ENCODE data around the gene ANKRD53. TPM values are rescaled to one million over a fixed set of nuclear protein-coding genes. Genes with fewer than 3 reads are reported as not detected.

The ANKRD53 gene
- total RNA-seq, 2 donors from 2014 or later = 4.7 to 10.2 TPM

DNA sequence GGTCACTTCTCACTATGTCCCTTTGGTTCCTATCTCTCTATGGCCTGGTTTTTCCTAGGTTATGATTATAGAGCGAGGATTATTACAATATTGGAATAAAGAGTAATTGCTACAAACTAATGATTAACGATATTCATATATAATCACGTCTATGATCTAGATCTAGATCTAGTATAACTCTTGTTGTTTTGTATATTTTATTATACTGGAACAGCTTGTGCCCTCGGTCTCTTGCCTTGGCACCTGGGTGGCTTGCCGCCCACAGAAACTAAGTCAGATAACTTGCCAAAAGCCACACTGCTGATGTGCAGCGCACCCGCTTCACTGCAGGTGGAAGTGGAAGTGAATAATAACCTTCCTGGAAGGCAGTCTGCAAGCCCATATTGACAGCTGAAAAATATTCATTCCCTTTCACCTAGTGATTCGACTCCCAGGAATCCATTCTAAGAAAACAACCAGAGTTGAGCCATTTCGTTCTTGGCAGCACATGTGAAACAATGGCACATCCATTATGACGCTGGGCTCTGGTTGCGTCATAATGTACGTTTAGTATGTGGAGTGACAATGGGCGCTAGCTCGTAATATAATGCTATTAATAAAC is 725 bp upstream of the ANKRD53 start:
- H3K4me1 ChIP-seq = peaks cover 26% of the 10 kb centered on the region
- H3K36me3 ChIP-seq (replicated peaks in 1 of 2; ENCODE audit: insufficient read depth in 1 of 2, low read depth in 2 of 2) = no peaks in the 10 kb centered on the region
- 22 to 23% methylated on average over 14 of the region's 14 CpGs for WGBS, 2 donors
- no peak overlapping the region for H3K4me3 ChIP-seq
- DNase-seq = peak in 3 of 4 donors; percentile 43 to 50 (median 45)
- TF ChIP-seq POLR2A (IDR thresholded peaks at IDR 0.05) (no peak), CTCF (IDR thresholded peaks at IDR 0.05) (no peak)
- peak overlapping the region; percentile 86 to 92 (median 90) for H3K27ac ChIP-seq
- intact Hi-C loops (cut with DNase I) = no loop called here
- peak; percentile 20 for ATAC-seq
- no peaks in the 10 kb centered on the region for H3K27me3 ChIP-seq
- no peaks in the 10 kb centered on the region for H3K9me3 ChIP-seq

DNA sequence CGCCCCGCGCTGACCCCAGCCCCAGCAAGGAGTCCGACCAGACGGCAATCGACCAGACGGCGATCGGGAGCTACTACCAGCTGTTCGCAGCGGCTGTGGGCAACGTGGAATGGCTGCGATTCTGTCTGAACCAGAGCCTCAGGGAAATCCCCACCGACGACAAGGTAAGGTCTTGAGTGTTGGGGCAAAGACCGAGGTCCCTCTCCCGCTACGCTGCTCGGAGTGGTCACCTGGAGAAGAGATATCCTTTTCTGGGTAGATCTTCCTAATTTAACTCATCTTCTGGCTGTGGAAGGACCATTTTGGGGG is 704 bp downstream of the ANKRD53 start:
- no peak for TF ChIP-seq CTCF (IDR thresholded peaks at IDR 0.05)
- TF ChIP-seq POLR2A (IDR thresholded peaks at IDR 0.05) = peak in 1 of 3 donors; percentile 2
- H3K9me3 ChIP-seq = no peaks in the 10 kb centered on the region
- 14 to 100% methylated on average over 1 to 19 of the region's 19 CpGs for WGBS, 2 donors
- intact Hi-C loops (cut with DNase I) = no loop called here
- DNase-seq = no peak
- H3K27ac ChIP-seq = peak overlapping the region; percentile 86 to 92 (median 90)
- H3K4me3 ChIP-seq = peak overlapping the region; percentile 35 to 52
- no peaks in the 10 kb centered on the region for H3K27me3 ChIP-seq
- peaks cover 26% of the 10 kb centered on the region for H3K4me1 ChIP-seq
- H3K36me3 ChIP-seq (replicated peaks in 1 of 2; ENCODE audit: insufficient read depth in 1 of 2, low read depth in 2 of 2) = no peaks in the 10 kb centered on the region
- ATAC-seq = peak; percentile 19

- Histone ChIP-seq H3K4me1 (peaks cover 26% of the 10 kb centered on the region), H3K27ac (peak overlapping the region in 3 of 4 donors; percentile 86 to 90 (median 90)), H3K9me3 (no peaks in the 10 kb centered on the region), H3K27me3 (no peaks in the 10 kb centered on the region), H3K36me3 (replicated peaks in 1 of 2; ENCODE audit: insufficient read depth in 1 of 2, low read depth in 2 of 2) (no peaks in the 10 kb centered on the region), H3K4me3 (no peak overlapping the region)
- ATAC-seq (no peak), DNase-seq (peak in 1 of 4 donors; percentile 18)
- TF ChIP-seq CTCF (IDR thresholded peaks at IDR 0.05) (no peak), POLR2A (IDR thresholded peaks at IDR 0.05) (no peak)
- intact Hi-C loops (cut with DNase I) = no loop called here
- WGBS, 2 donors = 86% methylated on average over 4 to 9 of the region's 9 CpGs
Observed at GRCh38 chr2:70979626-70980025, 1.2 kb downstream of the ANKRD53 start.

DNA sequence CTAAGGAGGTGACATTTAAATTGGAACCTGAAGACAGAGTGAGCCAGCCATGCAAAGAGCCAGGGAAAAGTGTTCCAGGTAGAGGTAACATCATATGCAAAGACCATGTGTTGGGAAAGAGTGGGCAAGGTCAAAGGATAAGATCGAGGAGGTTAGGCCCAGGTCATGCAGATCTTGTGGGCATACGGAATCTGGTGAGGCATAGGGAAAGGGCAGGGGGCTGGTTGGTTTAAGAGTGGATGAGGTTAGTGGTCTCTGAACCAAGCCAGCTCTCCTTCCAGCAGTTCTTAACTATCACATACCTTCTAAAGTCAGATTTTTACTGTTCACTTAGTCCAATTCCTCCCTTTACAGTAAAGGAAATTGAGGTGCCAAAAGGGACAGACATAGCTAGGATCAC is 3.0 kb downstream of the ANKRD53 start:
- no peaks in the 10 kb centered on the region for H3K9me3 ChIP-seq
- DNase-seq (peak in 1 of 4 donors; percentile 3), ATAC-seq (no peak)
- H3K4me1 ChIP-seq = peaks cover 23% of the 10 kb centered on the region
- H3K27ac ChIP-seq = no peak overlapping the region
- H3K36me3 ChIP-seq (replicated peaks in 1 of 2; ENCODE audit: insufficient read depth in 1 of 2, low read depth in 2 of 2) = peaks cover 0 to 2% of the 10 kb centered on the region in 2 donors
- no peak for TF ChIP-seq POLR2A (IDR thresholded peaks at IDR 0.05)
- no peak for TF ChIP-seq CTCF (IDR thresholded peaks at IDR 0.05)
- no peak overlapping the region for H3K4me3 ChIP-seq
- H3K27me3 ChIP-seq = no peaks in the 10 kb centered on the region
- WGBS, 2 donors = 61 to 63% methylated on average over 2 of the region's 2 CpGs
- intact Hi-C loops (cut with DNase I) = no loop called here

Data from body of pancreas (tissue), 4 donors.